Measurements from ENCODE around the gene ALX3. TPM values are rescaled to one million over a fixed set of nuclear protein-coding genes. Genes with fewer than 3 reads are reported as not detected.
A peak's percentile ranks its signal among the peaks of the same experiment; 100 is the strongest.

The ALX3 gene
- total RNA-seq, 1 experiment from 2014 or later = 0.15 TPM

DNA sequence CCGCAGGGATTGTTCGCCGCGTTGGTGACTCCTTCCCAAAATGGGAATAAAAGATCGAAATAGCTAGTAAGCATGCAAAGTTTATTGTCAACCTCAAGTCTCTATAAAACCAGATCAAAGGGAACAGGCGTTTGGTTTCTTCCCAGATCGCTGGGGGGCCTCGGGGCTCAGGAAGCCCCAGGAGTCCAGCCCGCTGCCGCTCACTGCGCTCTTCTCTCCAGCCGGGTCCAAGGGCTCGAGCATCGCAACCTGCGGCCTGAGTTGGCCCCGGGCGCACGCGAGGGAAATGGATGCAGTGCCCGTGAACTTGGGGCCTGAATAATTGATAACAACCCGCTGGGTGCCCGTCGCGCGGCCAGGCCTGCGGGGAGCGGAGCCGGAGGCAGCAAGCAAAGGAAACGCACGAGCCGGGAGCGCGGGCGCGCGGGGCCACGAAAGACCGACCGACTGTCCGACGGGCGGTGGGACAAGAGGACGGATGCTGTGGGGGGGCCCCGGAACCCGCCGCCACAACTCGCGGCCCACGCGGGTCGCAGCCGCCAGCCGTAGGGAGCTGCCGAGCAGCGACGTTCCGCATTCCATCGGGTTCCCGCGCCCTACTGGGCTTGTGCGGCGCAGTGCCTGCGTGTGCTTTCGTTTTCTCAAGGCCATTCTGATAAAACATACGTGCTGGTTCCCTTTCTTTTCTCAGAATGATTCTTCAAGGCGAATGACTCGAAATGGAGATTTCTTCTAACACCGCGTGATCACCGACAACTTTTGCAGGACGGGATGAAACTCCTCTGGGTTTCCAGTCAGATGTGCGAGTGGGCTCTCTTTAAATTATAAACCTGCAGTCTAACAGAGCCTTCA, 14.0 kb upstream of the ALX3 start:
- Mint-ChIP-seq H3K27ac (no peak overlapping the region), H3K36me3 (no peaks in the 10 kb centered on the region), H3K27me3 (ENCODE audit: low read depth) (peaks cover 84% of the 10 kb centered on the region), H3K9me3 (no peaks in the 10 kb centered on the region), H3K4me1 (peaks cover 33% of the 10 kb centered on the region), H3K4me3 (peak overlapping the region; percentile 65)
- POLR2A ChIA-PET = no interaction called here
- DNase-seq (ENCODE audit: low spot score) (peak; percentile 26), ATAC-seq (peak; percentile 14)
- CTCF ChIA-PET = interaction anchor here (0.6 to 3.9 kb wide), 5 partner anchors 11 to 74 kb away, joined by 3 to 22 read pairs (median 6); no protein-coding TSS in a partner anchor
- TF ChIP-seq, protein P1, sequence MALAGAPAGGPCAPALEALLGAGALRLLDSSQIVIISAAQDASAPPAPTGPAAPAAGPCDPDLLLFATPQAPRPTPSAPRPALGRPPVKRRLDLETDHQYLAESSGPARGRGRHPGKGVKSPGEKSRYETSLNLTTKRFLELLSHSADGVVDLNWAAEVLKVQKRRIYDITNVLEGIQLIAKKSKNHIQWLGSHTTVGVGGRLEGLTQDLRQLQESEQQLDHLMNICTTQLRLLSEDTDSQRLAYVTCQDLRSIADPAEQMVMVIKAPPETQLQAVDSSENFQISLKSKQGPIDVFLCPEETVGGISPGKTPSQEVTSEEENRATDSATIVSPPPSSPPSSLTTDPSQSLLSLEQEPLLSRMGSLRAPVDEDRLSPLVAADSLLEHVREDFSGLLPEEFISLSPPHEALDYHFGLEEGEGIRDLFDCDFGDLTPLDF (CRISPR knock-in tag; IDR thresholded peaks at IDR 0.05) = no peak
- TF ChIP-seq TEAD4 (CRISPR knock-in tag; IDR thresholded peaks at IDR 0.05) (0 out of 2 replicates have a peak, but pooled peaks have one; percentile 16), ATF2 (CRISPR knock-in tag; IDR thresholded peaks at IDR 0.05; ENCODE audit: borderline replicate concordance, low read depth) (no peak), MYBL2 (CRISPR knock-in tag; IDR thresholded peaks at IDR 0.05) (no peak), FOXK1 (CRISPR knock-in tag; IDR thresholded peaks at IDR 0.05) (no peak)
- TF ChIP-seq, protein P2, sequence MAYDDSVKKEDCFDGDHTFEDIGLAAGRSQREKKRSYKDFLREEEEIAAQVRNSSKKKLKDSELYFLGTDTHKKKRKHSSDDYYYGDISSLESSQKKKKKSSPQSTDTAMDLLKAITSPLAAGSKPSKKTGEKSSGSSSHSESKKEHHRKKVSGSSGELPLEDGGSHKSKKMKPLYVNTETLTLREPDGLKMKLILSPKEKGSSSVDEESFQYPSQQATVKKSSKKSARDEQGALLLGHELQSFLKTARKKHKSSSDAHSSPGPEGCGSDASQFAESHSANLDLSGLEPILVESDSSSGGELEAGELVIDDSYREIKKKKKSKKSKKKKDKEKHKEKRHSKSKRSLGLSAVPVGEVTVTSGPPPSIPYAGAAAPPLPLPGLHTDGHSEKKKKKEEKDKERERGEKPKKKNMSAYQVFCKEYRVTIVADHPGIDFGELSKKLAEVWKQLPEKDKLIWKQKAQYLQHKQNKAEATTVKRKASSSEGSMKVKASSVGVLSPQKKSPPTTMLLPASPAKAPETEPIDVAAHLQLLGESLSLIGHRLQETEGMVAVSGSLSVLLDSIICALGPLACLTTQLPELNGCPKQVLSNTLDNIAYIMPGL (CRISPR knock-in tag; IDR thresholded peaks at IDR 0.05) = no peak

GRCh38 chr1:110083866-110084226, 13.4 kb upstream of the ALX3 start:
- Mint-ChIP-seq H3K9me3 (no peaks in the 10 kb centered on the region), H3K36me3 (no peaks in the 10 kb centered on the region), H3K4me1 (peaks cover 27% of the 10 kb centered on the region), H3K27ac (no peak overlapping the region), H3K27me3 (ENCODE audit: low read depth) (peaks cover 90% of the 10 kb centered on the region), H3K4me3 (peak overlapping the region; percentile 65)
- ChIA-PET CTCF (interaction anchor here (0.9 to 3.9 kb wide), 4 partner anchors 22 to 33 kb away, joined by 6 to 22 read pairs (median 16); no protein-coding TSS in a partner anchor), POLR2A (no interaction called here)
- ATAC-seq (no peak), DNase-seq (ENCODE audit: low spot score) (no peak)
- TF ChIP-seq ZNF232 (CRISPR knock-in tag; IDR thresholded peaks at IDR 0.05) = no peak
- no peak for TF ChIP-seq SMAD4 (CRISPR knock-in tag; IDR thresholded peaks at IDR 0.05)
- TF ChIP-seq NFATC4 (CRISPR knock-in tag; IDR thresholded peaks at IDR 0.05) = no peak
- TF ChIP-seq, protein P3, sequence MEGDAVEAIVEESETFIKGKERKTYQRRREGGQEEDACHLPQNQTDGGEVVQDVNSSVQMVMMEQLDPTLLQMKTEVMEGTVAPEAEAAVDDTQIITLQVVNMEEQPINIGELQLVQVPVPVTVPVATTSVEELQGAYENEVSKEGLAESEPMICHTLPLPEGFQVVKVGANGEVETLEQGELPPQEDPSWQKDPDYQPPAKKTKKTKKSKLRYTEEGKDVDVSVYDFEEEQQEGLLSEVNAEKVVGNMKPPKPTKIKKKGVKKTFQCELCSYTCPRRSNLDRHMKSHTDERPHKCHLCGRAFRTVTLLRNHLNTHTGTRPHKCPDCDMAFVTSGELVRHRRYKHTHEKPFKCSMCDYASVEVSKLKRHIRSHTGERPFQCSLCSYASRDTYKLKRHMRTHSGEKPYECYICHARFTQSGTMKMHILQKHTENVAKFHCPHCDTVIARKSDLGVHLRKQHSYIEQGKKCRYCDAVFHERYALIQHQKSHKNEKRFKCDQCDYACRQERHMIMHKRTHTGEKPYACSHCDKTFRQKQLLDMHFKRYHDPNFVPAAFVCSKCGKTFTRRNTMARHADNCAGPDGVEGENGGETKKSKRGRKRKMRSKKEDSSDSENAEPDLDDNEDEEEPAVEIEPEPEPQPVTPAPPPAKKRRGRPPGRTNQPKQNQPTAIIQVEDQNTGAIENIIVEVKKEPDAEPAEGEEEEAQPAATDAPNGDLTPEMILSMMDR (IDR thresholded peaks at IDR 0.05) = no peak
- no peak for TF ChIP-seq OVOL2 (CRISPR knock-in tag; IDR thresholded peaks at IDR 0.05; ENCODE audit: borderline replicate concordance)
- TF ChIP-seq EMX1 (CRISPR knock-in tag; IDR thresholded peaks at IDR 0.05) = no peak
- TF ChIP-seq MXD4 (CRISPR knock-in tag; IDR thresholded peaks at IDR 0.05; ENCODE audit: borderline replicate concordance) = no peak
- TF ChIP-seq ZNF512 (CRISPR knock-in tag; IDR thresholded peaks at IDR 0.05; ENCODE audit: borderline replicate concordance) = no peak
- no peak for TF ChIP-seq TCF7 (CRISPR knock-in tag; IDR thresholded peaks at IDR 0.05; ENCODE audit: low read depth)
- TF ChIP-seq ZNF425 (CRISPR knock-in tag; conservative IDR thresholded peaks at IDR 0.05) = no peak
- TF ChIP-seq ZNF263 (CRISPR knock-in tag; IDR thresholded peaks at IDR 0.05; ENCODE audit: low read depth) = no peak
- no peak for TF ChIP-seq TEAD1 (CRISPR knock-in tag; IDR thresholded peaks at IDR 0.05)
- TF ChIP-seq, protein P4, sequence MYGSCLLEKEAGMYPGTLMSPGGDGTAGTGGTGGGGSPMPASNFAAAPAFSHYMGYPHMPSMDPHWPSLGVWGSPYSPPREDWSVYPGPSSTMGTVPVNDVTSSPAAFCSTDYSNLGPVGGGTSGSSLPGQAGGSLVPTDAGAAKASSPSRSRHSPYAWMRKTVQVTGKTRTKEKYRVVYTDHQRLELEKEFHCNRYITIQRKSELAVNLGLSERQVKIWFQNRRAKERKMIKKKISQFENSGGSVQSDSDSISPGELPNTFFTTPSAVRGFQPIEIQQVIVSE (CRISPR knock-in tag; IDR thresholded peaks at IDR 0.05; ENCODE audit: borderline replicate concordance) = no peak
- TF ChIP-seq MYBL2 (CRISPR knock-in tag; IDR thresholded peaks at IDR 0.05) = no peak
- no peak for TF ChIP-seq ZNF281 (CRISPR knock-in tag; IDR thresholded peaks at IDR 0.05)

Measured in WTC11 (cell line).